H9 (cell line): ENCODE data around the gene TBX1. TPM values are rescaled to one million over a fixed set of nuclear protein-coding genes. Genes with fewer than 3 reads are reported as not detected.

Source experiments
- DNase-seq: peaks from one replicate; pipeline ENCODE4 v3.0.0-alpha.2; 2017
- H2AFZ ChIP-seq: one replicate; pipeline ENCODE4 v1.6.1; 2013; ENCODE audit warnings: mild to moderate bottlenecking, low read length, control low read depth, moderate library complexity
- H2AK5ac ChIP-seq: 2 replicates; pipeline ENCODE4 v1.6.1; 2013; ENCODE audit warnings: low read length, control low read depth, mixed read lengths; ENCODE audit not compliant: insufficient read length
- H2BK120ac ChIP-seq: one replicate; pipeline ENCODE4 v1.6.1; 2013; ENCODE audit warnings: low read depth, mild to moderate bottlenecking, low read length, control low read depth, inconsistent platforms; ENCODE audit not compliant: poor library complexity, severe bottlenecking
- H2BK12ac ChIP-seq: 2 replicates; pipeline ENCODE4 v1.6.1; 2013; ENCODE audit warnings: low read length, control low read depth, mixed read lengths, low read depth; ENCODE audit not compliant: insufficient read length
- H2BK15ac ChIP-seq: 2 replicates; pipeline ENCODE4 v1.6.1; 2013; ENCODE audit warnings: low read depth, low read length, control low read depth
- H2BK20ac ChIP-seq: one replicate; pipeline ENCODE4 v1.6.1; 2013; ENCODE audit warnings: low read depth, mild to moderate bottlenecking, low read length, control low read depth, inconsistent platforms; ENCODE audit not compliant: poor library complexity, severe bottlenecking
- H2BK5ac ChIP-seq: 2 replicates; pipeline ENCODE4 v1.6.1; 2013; ENCODE audit warnings: low read length, control low read depth, mixed read lengths; ENCODE audit not compliant: insufficient read length
- H3K14ac ChIP-seq: 2 replicates; pipeline ENCODE4 v1.6.1; 2013; ENCODE audit warnings: low read length, control low read depth; ENCODE audit not compliant: insufficient read depth
- H3K18ac ChIP-seq: 2 replicates; pipeline ENCODE4 v1.6.1; 2013; ENCODE audit warnings: low read depth, mild to moderate bottlenecking, mixed read lengths, low read length, control low read depth; ENCODE audit not compliant: insufficient read length
- H3K23ac ChIP-seq: 2 replicates; pipeline ENCODE4 v1.6.1; 2013; ENCODE audit warnings: low read length, control low read depth, mixed read lengths, low read depth; ENCODE audit not compliant: insufficient read length
- H3K23me2 ChIP-seq: 2 replicates; pipeline ENCODE4 v1.6.1; 2013; ENCODE audit warnings: low read depth, mild to moderate bottlenecking, mixed read lengths, low read length, control low read depth; ENCODE audit not compliant: insufficient read length, poor library complexity, severe bottlenecking
- H3K27ac ChIP-seq: 2 replicates; pipeline ENCODE4 v1.5.1; 2013; ENCODE audit warnings: low read length, control low read depth, mixed read lengths, low read depth; ENCODE audit not compliant: insufficient read length
- H3K27me3 ChIP-seq: 2 replicates; pipeline ENCODE4 v1.6.1; 2013; ENCODE audit warnings: low read length, control low read depth, inconsistent platforms; ENCODE audit not compliant: insufficient read depth
- H3K4ac ChIP-seq: 2 replicates; pipeline ENCODE4 v1.6.1; 2013; ENCODE audit warnings: low read depth, mild to moderate bottlenecking, control low read depth, inconsistent platforms, low read length, moderate library complexity
- H3K4me1 ChIP-seq: 2 replicates; pipeline ENCODE4 v1.6.1; 2013; ENCODE audit warnings: low read length, control low read depth, inconsistent platforms; ENCODE audit not compliant: insufficient read depth
- H3K4me2 ChIP-seq: 2 replicates; pipeline ENCODE4 v1.6.1; 2013; ENCODE audit warnings: low read length, control low read depth, mixed read lengths; ENCODE audit not compliant: insufficient read length, insufficient read depth
- H3K56ac ChIP-seq: 2 replicates; pipeline ENCODE4 v1.6.1; 2013; ENCODE audit warnings: low read depth, mild to moderate bottlenecking, mixed read lengths, low read length, control low read depth; ENCODE audit not compliant: insufficient read length
- H3K79me1 ChIP-seq: 2 replicates; pipeline ENCODE4 v1.6.1; 2013; ENCODE audit warnings: low read depth, mild to moderate bottlenecking, moderate library complexity, low read length, control low read depth, inconsistent platforms; ENCODE audit not compliant: insufficient read depth, poor library complexity, severe bottlenecking
- H3K79me2 ChIP-seq: 2 replicates; pipeline ENCODE4 v1.6.1; 2013; ENCODE audit warnings: low read length, control low read depth, inconsistent platforms; ENCODE audit not compliant: insufficient read depth
- H3K9ac ChIP-seq: 2 replicates; pipeline ENCODE4 v1.6.1; 2013; ENCODE audit warnings: low read length, control low read depth, mixed read lengths; ENCODE audit not compliant: insufficient read length; ENCODE audit errors: extremely low read depth
- H3K9me3 ChIP-seq: one replicate; pipeline ENCODE4 v1.6.1; 2013; ENCODE audit warnings: low read depth, low read length, inconsistent platforms; ENCODE audit not compliant: control insufficient read depth
- H3T11ph ChIP-seq: one replicate; pipeline ENCODE4 v1.6.1; 2013; ENCODE audit warnings: mild to moderate bottlenecking, low read length, control low read depth, inconsistent platforms
- H4K20me1 ChIP-seq: one replicate; pipeline ENCODE4 v1.6.1; 2013; ENCODE audit not compliant: control insufficient read depth, insufficient read length, insufficient read depth
- H4K5ac ChIP-seq: 2 replicates; pipeline ENCODE4 v1.6.1; 2013; ENCODE audit warnings: low read depth, mild to moderate bottlenecking, mixed read lengths, low read length, control low read depth; ENCODE audit not compliant: insufficient read length
- H4K8ac ChIP-seq: replicated peaks from 2 replicates; pipeline ENCODE4 v1.6.1; 2013; ENCODE audit warnings: low read length, control low read depth, mixed read lengths, low read depth; ENCODE audit not compliant: insufficient read length
- H4K91ac ChIP-seq: 2 replicates; pipeline ENCODE4 v1.6.1; 2013; ENCODE audit warnings: low read depth, mild to moderate bottlenecking, moderate library complexity, mixed read lengths, low read length, control low read depth; ENCODE audit not compliant: insufficient read length
- H3K27ac Mint-ChIP-seq, 3 experiments: 2 replicates in 2 of 3; 3 replicates in 1 of 3; pipeline ENCODE4 v1.8.0; 2020 to 2021; ENCODE audit warnings: mixed read lengths in 3 of 3, mild to moderate bottlenecking in 1 of 3, moderate library complexity in 1 of 3
- H3K27me3 Mint-ChIP-seq: 2 replicates; pipeline ENCODE4 v1.8.0; 2021; ENCODE audit warnings: low read depth, mild to moderate bottlenecking, moderate library complexity, mixed read lengths
- H3K36me3 Mint-ChIP-seq, 3 experiments: 2 replicates in 2 of 3; 3 replicates in 1 of 3; pipeline ENCODE4 v1.8.0; 2020 to 2021; ENCODE audit warnings: low read depth in 3 of 3, mixed read lengths in 3 of 3; ENCODE audit not compliant: insufficient read depth in 1 of 3
- H3K4me1 Mint-ChIP-seq, 2 experiments: 2 replicates each; pipeline ENCODE4 v1.8.0; 2020; ENCODE audit warnings: mixed read lengths in 2 of 2
- H3K4me3 Mint-ChIP-seq, 2 experiments: 2 replicates in 1 of 2; 3 replicates in 1 of 2; pipeline ENCODE4 v1.8.0; 2020 to 2021; ENCODE audit warnings: mild to moderate bottlenecking in 2 of 2, mixed read lengths in 2 of 2, moderate library complexity in 1 of 2
- H3K9me3 Mint-ChIP-seq, 2 experiments: 2 replicates in 1 of 2; 3 replicates in 1 of 2; pipeline ENCODE4 v1.8.0; 2020; ENCODE audit warnings: mild to moderate bottlenecking in 2 of 2, mixed read lengths in 2 of 2, moderate library complexity in 1 of 2
- CTCF ChIP-seq: fragments of 200-600 bp; sonication (generic); conservative IDR thresholded peaks from 3 replicates; pipeline ENCODE4 v1.8.0; 2021; ENCODE audit warnings: antibody characterized with exemption, mild to moderate bottlenecking
- WGBS: extraction: QIAGEN DNeasy Blood & Tissue Kit; methylation state at CpG from one replicate; pipeline ENCODE4 v1.1.7; 2013; ENCODE audit warnings: missing lambda C conversion rate, low lambda C conversion rate, mixed read lengths; ENCODE audit not compliant: insufficient read length; ENCODE audit errors: extremely low coverage; 5-methylcytosine and 5-hydroxymethylcytosine counted together
- total RNA-seq: library from RNA; stranded (reverse); gene quantifications from 2 replicates; pipeline ENCODE4 v1.2.1, GENCODE V29; 2021

TBX1 gene
- total RNA-seq, 1 experiment from 2014 or later: 2.2 TPM

- no peak overlapping the region for H3K18ac ChIP-seq
- no peak overlapping the region for H2AK5ac ChIP-seq
- H2BK5ac ChIP-seq: no peak overlapping the region
- no peak overlapping the region for H3K27ac ChIP-seq
- no peaks in the 10 kb centered on the region for H3K79me1 ChIP-seq
- H3K23me2 ChIP-seq: peaks cover 2% of the 10 kb centered on the region
- no peaks in the 10 kb centered on the region for H3K79me2 ChIP-seq
- H3K27me3 ChIP-seq: peaks cover 24% of the 10 kb centered on the region; the same call in 1 of the 2 replicates
- no peak overlapping the region for H3K14ac ChIP-seq
- no peak overlapping the region for H3K56ac ChIP-seq
- H4K91ac ChIP-seq: no peak overlapping the region
- no peak overlapping the region for H2BK120ac ChIP-seq
- Mint-ChIP-seq H3K9me3 (peaks cover 8 to 17% of the 10 kb centered on the region in 2 experiments; a peak in 3 of 5 replicates), H3K4me3 (no peak overlapping the region; a peak in 1 of 5 replicates), H3K36me3 (no peaks in the 10 kb centered on the region; a peak in 1 of 7 replicates), H3K27me3 (peaks cover 63% of the 10 kb centered on the region), H3K27ac (no peak overlapping the region), H3K4me1 (0 out of 4 replicates have a peak, but pooled peaks cover 0 to 5% of the 10 kb centered on the region in 2 experiments)
- H3K4me2 ChIP-seq: no peak overlapping the region
- H3K9me3 ChIP-seq: no peaks in the 10 kb centered on the region
- H3K23ac ChIP-seq: no peak overlapping the region
- H2BK15ac ChIP-seq: no peak overlapping the region
- no peak overlapping the region for H3K4ac ChIP-seq
- no peak overlapping the region for H2BK20ac ChIP-seq
- H2BK12ac ChIP-seq: no peak overlapping the region
- H3T11ph ChIP-seq: no peak overlapping the region
- no peak overlapping the region for H3K9ac ChIP-seq
- no peak overlapping the region for H2AFZ ChIP-seq
- DNase-seq: no peak
- no peaks in the 10 kb centered on the region for H3K4me1 ChIP-seq
- no CpG with 5 or more reads among the region's 8 CpGs for whole genome bisulfite sequencing
- no peak overlapping the region for H4K8ac ChIP-seq
- TF ChIP-seq CTCF: no peak
- no peak overlapping the region for H4K5ac ChIP-seq
- peaks cover 4% of the 10 kb centered on the region for H4K20me1 ChIP-seq
These were observed 30.4 kb upstream of the TBX1 start for GRCh38 chr22:19730198-19730597.
